CD4-positive, alpha-beta T cell treated with Interferon alpha-2 for 1 hour (primary cell): ENCODE measurements around the gene NIPAL4.
"Not testable (repeated sequence)": the region's sequence is repeated elsewhere in the genome, so short reads cannot be mapped to it uniquely, and the experiment has no call there.

Experiments used
- DNase-seq, 2 donors: peaks; one replicate each; pipeline ENCODE4 v3.0.0-alpha.2; 2020 to 2022

NIPAL4 gene

DNA sequence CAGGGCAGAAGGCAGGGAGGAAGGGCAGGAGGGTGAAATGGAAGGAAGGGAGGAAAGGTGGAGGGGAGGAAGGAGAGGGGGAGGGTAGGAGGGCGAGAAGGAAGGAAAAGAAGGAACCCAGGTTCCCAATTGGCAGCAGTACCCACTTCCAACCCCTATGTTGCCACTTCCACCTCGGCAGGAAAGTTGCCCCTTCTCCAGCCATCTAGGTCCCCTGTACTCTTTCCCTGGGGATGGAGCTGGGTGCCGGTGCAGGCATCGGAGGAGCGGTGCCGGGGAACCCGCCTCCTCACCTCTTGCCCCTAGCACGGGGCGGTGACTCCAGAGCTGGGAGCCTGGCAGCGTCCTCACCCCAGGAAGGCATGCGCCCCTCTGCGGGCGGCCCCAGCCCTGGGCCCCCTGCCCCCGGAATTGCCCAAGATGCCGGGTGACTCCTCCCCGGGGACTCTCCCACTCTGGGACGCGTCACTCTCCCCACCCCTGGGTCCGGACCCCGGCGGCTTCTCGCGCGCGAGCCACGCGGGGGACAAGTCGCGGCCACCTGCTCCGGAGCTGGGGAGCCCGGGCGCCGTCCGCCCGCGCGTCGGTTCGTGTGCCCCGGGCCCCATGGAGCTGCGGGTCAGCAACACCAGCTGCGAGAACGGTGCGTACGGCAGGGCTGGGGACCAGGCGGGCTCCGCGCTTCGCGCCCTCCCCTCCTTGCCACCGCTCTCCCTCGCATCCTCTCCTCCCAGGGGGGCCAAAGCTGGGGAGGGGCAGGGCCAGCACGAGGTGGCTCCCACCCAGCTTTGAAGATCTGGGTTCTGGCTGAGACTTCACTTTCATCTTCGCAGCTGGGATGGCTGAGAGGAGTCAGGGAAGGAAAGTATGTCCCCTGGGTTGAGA lies at the start of gene NIPAL4:
Gene NIPAL4, plus strand, starts transcription at position 499 of the 885 bp plus-strand sequence. Its CDS starts 108 bp downstream, at position 607.
- peak; percentile 28 to 38 for DNase-seq

DNA sequence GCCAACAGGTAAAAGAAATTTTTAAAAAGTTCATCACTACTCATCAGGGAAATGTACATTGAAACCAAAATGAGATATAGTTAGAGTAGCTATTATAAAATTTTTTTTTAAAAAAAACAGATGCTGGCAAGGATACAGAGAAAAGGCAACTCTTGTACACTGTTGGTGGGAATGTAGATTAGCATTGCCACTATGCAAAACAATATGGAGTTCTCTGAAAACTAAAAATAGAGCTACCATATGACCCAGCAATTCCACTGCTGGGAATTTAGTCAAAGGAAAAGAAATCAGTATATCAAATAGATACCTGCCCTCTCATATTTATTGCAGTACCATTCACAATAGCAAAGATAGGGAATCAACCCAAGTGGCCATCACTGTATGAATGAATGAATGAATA lies 44.2 kb upstream of the NIPAL4 start:
- no peak for DNase-seq

DNA sequence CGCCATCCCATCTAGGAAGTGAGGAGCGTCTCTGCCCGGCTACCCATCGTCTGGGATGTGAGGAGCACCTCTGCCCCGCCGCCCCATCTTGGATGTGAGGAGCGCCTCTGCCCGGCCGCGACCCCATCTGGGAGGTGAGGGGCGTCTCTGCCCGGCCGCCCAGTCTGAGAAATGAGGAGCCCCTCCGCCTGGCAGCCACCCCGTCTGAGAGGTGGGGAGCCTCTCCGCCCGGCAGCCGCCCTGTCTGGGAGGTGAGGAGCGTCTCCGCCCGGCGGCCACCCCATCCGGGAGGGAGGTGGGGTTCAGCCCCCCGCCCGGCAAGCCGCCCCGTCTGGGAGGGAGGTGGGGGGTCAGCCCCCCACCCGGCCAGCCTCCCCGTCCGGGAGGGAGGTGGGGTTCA lies 40.5 kb upstream of the NIPAL4 start:
- not testable (repeated sequence) for DNase-seq

DNA sequence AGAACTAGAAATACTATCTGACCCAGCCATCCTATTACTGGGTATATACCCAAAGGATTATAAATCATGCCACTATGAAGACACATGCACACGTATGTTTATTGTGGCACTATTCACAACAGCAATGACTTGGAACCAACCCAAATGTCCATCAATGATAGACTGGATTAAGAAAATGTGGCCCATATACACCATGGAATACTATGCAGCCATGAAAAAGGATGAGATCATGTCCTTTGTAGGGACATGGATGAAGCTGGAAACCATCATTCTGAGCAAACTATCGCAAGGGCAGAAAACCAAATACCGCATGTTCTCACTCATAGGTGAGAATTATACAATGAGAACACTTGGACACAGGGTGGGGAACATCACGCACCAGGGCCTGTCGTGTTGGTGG lies 30.1 kb upstream of the NIPAL4 start:
- not testable (repeated sequence) for DNase-seq

DNA sequence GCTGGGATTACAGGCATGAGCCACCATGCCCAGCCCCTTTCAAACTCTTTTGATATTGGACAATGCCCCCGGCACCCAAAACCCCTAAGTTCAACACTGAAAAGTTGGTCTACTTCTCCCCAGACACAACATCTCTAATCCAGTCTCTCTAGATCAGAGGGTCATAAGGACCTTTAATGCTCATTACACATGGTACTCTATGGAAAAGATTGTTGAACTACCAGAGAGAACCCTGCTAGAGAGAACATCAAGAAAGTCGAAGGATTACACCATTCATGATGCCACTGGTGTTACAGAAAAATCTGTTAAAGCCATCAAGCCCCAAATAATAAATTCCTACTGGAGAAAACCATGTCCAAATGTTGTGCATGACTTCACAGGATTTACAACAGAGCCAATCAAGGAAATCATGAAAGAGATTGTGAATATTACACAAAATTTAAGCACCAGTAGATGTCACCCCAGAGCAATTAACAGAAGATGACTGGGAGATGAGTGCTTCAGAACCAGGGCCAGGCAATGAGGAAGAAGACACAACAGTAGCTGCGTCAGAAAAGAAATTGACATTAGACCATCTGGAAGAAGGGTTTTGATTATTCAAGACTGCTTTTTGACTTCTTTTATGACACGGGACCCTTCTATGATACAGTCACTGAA lies 28.3 kb upstream of the NIPAL4 start:
- peak; percentile 50 to 72 for DNase-seq

DNA sequence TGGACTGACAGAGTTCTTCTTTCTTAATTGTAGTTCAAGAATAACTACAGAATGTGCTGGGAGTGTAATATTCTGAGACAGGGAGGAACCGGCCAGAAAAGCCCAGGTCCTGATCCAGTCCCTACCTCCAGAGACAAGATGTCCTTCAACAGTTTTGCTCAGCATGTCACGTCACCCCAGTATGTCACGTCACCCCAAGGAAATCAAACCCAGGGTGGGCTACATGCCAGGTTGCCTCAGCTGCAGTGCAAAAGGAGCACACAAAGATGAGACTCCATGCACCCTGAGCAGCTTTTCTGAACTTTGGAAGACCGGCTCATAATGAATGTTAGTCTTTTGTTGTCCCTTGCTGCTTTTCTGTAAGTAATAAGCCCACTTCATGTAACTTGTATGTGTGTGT lies 25.9 kb upstream of the NIPAL4 start:
- no peak for DNase-seq

DNA sequence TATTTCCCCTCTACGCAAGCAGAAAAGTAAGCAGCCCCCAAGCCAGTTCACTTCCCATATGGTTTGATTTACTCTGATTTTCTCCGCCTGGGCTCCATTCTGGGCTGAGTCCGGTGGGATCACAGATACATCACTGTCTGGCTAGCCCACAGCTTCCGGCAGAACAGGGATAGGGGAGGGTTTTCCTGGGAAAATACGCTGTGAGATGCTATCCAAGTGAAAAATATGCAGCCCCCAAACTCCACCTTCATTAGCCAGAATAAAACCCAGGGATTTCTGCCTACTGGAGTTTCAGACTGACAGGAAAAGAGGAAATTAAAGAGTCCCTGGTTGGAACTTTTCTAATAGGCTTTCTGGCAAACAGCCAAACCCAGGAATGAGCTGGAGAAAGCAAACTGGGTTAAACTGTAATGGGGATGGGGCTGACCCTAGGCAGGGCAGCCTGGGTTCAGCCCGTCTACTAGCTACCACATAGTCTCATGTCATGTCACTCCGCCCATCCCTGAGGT lies 16.9 kb upstream of the NIPAL4 start:
- DNase-seq = no peak

DNA sequence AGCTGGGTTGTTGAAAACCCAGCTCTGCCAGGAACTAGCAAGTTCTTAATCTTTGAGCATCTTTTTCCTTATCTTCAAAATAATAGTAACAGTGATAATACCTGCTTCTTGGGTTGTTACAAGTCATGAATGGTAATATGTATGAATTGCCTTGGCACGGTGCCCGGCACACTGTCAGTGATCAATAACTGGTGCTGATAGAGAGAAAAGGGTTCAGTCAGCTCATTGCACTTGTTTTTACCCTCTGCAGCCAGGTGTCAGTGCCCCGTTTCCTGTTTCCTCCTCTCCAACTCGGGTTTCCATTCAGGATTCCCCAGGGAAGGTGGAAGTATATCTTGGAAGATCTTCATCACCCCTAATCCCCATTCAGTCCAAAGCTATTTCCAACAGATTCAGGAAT lies 15.8 kb upstream of the NIPAL4 start:
- DNase-seq = no peak

DNA sequence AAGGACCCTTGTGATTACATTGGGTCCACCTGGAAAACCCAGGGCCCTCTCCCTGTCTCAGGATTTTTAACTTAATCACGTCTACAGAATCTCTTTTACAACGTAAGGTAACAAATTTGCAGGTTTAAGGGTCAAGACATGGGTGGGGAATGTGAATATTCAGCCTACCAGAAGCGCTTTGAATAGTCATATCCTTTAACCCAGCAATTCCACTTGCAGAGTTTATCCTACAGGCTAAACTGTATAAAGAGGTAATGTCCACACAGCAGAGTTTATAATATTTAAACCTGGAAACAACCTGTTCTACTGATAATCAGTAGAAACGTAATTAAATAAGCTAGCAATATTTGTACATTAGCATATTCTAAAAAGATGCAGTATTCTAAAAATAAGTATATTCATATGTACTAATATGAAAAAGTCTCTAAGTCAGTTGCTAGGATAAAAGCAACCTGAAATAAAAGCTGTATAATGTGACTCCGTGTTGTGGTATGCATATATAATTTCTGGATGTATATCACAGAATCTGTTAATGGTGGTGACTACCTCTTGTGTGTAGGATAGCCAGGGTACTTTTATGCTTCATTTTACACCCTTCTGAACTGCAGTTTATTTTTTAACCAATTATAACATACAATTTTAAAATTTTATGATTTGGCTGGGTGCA lies 14.1 kb upstream of the NIPAL4 start:
- no peak for DNase-seq

DNA sequence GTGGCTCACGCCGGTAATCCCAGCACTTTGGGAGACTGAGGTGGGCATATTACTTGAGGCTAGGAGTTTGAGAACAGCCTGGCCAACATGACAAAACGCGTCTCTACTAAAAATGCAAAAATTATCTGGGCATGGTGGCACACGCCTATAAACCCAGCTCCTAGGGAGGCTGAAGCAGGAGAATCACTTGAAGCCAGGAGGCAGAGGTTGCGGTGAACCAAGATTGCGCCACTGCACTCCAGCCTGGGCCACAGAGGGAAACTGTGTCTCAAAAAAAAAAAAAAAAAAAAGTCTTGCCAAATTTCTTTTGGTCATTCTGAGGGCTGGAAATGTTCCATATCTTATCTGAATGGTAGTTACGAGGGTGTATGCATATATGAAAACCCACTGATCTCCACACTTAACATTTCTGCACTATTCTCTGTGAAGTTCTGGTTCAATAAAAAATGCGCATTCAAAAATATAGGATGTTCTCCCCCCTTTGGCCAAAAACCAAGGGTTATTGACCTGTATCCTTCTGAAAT lies 13.5 kb upstream of the NIPAL4 start:
- DNase-seq = no peak

DNA sequence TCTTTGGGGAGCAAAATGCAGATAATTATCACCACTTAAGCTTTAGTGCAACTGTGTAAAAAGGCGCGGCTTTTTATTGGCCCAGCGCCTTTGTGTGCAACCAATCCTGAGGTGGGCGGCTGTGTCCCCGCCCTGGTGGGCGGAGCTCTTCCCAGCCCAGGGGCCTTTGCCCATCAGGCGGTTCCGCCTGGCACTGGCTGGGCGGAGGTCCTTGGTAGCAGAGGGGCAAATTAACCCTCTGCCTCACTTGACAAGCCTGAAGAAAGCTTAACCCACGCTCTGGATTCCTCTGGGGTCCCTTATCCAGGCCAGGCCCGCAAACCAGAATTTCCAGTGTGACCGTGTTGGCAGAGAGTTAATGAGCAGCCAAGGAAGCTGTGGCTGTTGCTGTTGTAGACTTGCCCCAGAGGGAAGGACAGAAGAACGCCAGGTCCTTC lies 12.8 kb upstream of the NIPAL4 start:
- no peak for DNase-seq

DNA sequence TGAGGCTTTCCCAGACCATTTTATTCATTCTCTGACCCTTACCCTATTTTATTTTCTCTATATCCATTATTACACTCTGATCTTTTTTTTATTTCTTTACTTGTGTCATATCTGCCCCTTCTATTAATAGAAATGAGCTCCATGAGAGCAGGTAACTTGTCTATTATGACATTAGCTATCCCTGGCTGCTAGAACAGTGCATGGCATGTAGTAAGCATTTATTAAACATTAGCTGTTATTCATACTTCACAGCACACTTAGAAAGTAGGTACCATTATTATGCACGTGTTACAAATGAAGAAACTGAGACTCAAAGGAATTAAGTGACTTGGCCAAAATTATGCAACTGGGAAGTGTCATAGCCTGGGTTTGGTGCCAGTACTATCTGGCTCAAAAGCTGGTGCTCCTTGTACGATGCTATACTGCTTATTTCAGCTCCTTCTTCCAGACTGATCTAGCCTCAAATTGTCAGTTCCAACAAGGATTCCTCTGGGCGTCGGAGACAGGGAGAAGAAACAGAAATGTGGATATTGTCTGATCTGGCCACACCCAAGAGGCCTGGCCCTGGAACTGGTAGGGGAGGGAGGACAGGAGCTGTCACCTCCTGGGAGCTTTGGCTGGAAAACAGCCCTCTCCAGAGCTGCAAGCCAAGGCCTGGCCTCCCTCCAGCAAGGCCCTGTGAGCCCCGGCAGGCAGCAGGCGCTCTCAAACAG lies 10.8 kb upstream of the NIPAL4 start:
- DNase-seq = no peak

DNA sequence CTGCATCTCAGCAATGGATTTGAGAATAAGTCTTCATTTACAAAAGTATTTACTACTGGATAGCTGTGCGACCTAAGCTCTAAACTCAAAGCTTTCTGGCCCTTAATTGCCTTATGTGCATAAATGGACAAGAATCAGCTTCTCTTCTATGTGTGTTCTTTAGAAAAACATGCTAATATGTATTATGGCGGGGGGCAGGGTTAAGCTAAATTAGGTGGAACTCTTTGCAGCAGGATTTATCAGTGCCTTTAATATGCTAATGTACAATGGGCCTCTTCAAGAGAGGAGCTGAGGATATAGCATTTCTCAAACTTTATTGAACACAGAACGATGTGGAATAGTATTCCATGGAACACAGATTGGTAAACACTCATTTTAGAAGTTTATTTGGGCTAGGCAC lies 10.0 kb upstream of the NIPAL4 start:
- DNase-seq = no peak

DNA sequence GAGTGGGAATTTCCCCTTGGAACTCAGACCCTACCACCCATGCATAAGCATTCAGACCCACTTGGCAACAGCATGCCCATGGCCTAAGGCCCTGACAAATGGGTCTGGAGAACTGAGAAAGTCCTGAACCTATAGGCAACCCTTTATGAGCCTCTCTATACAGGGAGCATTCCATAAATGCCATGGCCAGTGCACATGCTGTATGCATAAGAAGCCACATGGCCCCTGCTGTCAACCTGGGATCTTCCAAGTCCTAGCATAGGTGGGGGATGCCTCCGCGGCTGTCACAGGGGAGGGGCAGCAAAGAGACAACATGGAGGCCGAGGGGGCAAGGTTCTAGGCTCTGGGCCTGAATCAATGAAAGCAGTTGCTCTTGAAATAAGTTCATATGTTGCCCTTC lies 8.2 kb upstream of the NIPAL4 start:
- DNase-seq = no peak

DNA sequence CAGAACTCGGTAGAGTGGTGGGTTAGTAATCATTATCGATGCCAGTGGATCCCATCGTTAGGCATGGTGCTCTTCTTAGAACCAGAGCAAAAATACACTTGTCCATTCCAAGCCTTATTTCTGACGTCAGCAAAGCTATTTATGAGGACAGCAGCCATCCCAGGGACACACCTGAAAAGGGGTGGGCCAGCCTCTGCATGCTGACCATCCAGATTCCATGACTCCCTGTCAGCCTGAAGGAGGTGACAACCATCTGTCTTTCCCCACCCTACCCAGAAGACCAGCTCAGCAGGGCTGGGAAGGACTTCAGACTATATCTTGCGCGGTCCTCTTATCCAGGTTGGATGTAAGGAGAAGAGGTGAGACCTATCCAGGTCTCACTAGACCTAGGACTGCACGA lies 5.7 kb upstream of the NIPAL4 start:
- DNase-seq = no peak

DNA sequence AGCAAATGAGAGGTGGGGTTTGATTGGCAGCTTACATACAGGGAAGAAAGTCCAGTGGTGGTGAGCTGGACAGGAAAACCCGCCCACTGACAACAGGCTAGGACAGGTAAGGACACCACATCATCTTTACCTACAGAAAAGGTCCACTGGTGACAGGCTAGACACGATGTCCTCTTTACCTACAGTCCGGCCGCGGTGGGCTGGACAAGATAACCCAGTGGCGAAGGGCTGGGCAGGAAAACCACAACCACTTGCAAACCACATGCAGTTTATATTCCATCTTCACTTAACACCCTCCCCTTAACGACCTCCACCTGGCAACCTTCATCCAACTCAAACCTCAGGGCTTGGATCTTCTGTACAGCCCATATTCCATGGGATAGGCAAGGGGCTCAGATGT lies 5.0 kb upstream of the NIPAL4 start:
- DNase-seq = no peak

DNA sequence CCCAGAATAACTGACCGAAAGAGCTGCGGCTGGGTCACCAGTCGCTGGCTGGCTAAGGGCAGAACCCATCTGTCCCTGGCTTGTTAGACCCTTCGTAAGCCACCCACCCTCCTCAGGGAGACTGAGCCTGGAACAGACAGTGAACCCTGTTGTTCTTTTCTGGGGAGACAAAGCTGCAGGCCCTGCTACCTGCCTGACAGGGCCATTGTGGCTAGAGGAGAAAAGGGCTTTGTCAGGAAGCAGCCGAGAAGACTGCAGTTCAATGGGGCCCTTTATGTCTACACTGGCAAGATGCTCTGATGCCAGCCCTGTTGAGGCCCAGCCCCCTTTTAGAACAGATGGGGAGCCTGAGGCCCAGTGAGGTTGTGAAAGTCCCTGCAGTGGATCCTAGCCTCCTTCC lies 3.7 kb upstream of the NIPAL4 start:
- no peak for DNase-seq

DNA sequence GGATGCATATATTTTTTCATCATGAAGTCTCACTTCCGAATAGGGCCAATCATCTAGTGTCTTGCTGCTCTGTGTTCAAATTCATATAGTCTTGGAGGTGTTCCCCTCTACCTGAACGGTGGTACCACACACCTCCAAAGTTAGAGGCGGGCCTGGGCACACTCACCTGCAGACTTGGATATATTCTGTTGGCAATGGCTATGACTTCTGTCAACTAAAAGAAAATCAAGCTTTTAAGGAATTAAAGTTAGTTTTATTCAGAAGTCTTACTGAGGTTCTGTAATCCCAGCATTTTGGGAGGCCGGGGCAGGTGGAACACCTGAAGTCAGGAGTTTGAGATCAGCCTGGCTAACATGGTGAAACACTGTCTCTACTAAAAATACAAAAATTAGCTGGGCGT lies 2.6 kb upstream of the NIPAL4 start:
- DNase-seq = no peak

DNA sequence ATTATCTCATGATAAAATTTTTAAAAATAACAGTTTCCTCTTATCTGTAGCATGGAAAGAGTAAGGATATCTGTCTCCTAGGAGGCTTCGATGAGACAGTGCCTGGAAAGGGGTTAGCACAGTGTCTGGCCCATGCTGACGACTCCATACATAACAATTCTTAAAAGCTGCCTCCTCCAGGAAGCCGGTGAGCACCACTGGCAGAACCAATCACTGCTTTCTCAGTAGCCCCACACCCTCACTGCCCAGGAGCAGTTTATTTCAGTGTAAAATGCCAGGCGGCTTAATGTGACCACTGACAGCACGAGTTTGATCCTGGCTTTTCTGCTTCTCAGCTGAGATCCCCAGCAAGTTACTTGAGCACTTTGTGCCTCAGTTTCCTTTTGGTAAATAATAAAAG lies 1.2 kb upstream of the NIPAL4 start:
- no peak for DNase-seq

DNA sequence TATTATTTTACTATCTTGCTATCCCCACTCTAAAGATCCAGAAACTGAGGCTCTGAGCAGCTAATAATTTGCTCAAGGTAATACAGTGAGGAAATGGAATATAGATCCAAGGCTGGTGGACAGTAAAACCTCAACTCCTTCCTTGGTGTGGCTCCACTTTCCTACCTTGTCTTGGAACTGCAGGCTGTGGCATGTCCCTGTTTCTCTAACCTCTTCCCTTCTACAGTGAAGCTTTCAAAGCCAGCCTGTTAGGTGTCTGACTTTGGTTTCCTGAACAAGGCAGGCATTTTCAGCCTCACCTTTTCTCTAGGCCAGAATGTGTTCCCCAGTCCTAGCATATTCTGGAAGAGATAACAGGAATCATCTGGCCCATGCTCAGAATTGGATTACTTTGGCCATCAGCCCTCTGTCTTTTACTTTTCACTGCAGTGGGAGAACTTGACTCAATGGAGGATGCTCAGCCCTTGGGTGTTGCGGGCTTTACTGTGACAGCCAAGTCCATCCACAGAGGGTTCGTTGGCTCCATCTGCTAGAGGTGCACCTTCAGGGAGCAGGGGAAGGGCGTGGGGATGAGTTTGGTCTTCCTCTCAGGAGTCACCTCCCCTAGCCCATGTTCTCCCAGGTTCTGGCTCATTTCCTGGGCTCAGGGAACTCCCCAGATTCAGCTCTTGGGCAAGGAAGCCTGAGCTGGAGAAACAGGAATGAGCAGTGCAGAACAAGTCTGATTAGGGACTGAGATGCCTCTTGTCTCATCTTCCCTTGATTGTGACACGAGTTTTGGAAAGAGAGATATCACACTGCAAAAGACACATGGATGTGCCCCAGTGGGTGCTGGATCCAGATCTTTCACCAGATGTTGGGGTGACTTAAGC lies 1.1 kb downstream of the NIPAL4 start:
- DNase-seq = no peak

DNA sequence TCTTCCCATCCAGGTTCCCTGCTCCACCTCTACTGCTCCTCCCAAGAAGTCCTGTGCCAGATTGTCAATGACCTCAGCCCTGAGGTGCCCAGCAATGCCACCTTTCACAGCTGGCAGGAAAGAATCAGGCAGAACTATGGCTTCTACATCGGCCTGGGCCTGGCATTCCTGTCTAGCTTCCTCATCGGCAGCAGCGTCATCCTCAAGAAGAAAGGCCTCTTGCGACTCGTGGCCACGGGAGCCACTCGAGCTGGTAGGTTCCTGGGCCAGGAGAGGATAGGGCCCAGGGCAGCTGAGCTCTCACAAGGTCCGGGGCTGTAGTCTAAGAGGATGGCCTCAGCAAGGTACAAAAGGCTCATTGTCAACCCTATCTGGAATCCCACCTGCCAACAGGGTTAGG lies 3.1 kb downstream of the NIPAL4 start:
- no peak for DNase-seq
